Muscle of arm (tissue), 12 donors: Measurements from ENCODE around the gene EPHA5. TPM values are rescaled to one million over a fixed set of nuclear protein-coding genes. Genes with fewer than 3 reads are reported as not detected.

ENCODE experiments used
- DNase-seq: peaks from one replicate; pipeline ENCODE4 v3.0.0-alpha.2; 2013
- polyA plus RNA-seq, 12 donors: library from polyadenylated mRNA; unstranded; fragments of 120-200 nt; gene quantifications; one replicate each; pipeline ENCODE4 v1.2.1, GENCODE V29; 2013; ENCODE audit not compliant: insufficient read length in 12 of 12

EPHA5 gene
- polyA plus RNA-seq, 12 donors = 0.29 to 1.2 (median 0.54) TPM; not detected in 2

GRCh38 chr4:65635051-65635821 is 35.1 kb downstream of the EPHA5 start:
- DNase-seq = no peak

DNA sequence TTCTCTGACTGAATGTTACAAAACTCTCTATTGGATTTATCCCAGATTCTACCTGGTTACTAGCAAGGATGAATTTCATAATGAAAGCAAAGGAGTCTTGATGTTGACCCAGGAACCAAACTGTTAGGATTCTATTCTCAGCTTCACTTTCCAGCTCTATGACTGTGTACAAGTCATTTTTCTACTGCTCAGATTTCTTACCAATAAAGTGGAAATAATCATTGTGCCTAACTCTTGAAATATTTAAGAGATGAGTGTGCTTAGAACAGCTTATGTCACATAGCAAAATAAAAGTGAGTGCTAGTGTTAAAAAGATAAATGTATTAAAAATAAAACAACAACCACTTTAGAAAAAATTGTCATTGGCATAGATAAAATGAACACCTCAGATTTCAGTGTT is 45.6 kb downstream of the EPHA5 start:
- DNase-seq = no peak

GRCh38 chr4:65623506-65623905 is 46.8 kb downstream of the EPHA5 start:
- no peak for DNase-seq

DNA sequence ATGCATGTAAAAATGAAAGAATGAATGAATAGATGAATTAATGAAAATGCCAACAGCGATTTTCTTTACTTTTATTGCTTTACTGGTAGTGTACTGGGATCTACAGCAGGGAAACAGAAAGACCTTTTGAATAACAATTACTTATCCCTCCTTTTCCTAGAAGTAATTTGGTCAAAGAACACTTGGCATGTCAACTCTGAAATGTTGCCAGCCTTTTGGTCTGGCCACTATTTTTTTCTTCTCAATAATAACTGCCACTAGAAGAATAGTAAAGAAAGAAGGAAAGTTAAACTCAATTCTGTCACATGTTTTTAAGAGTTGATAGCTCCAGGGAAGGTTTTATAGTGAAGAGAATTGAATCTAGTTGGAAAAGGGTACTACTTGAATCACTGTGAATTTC is 52.9 kb downstream of the EPHA5 start:
- DNase-seq = no peak

- DNase-seq = no peak
These were observed 65.8 kb downstream of the EPHA5 start for GRCh38 chr4:65604515-65604914.

DNA sequence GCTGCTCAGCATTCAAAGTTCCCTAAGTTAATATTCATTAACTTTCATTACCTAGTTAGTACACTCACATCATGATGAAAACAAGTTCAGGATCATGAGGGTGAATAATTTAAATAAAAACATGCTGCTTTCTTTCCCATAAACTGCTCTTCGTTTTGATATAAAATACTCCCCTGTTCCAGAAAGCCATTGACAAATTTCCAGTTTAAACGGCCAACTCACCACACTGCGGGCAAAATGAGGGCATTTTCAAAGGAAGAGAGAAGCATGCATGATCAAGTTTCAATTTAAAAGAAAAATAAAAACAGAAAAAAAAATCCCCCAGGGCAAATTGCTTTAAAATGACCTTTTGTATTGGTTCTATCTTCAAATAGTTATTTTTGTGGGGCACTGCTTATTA is 69.6 kb downstream of the EPHA5 start:
- DNase-seq = no peak

DNA sequence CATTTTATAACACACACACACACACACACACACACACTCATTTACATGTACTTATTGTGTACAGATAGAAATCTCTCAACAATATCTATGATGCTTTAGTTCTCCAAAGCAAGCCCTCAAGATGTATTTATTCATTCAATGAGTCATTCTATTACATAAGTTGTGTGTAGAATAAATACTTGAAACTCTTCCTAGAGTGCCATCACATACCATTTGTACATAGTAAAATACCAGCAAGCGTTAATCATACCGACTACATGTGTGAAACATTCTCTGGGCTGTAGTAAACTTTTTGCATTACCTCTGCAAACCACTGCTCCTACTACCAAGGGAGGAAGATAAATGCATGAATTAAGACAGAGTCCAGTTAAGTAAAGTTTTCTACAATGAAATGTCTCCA is 70.9 kb downstream of the EPHA5 start:
- no peak for DNase-seq

- no peak for DNase-seq
These were observed 72.6 kb downstream of the EPHA5 start for GRCh38 chr4:65597697-65598096.

- DNase-seq = no peak
These were observed 78.2 kb downstream of the EPHA5 start for GRCh38 chr4:65592089-65592488.

DNA sequence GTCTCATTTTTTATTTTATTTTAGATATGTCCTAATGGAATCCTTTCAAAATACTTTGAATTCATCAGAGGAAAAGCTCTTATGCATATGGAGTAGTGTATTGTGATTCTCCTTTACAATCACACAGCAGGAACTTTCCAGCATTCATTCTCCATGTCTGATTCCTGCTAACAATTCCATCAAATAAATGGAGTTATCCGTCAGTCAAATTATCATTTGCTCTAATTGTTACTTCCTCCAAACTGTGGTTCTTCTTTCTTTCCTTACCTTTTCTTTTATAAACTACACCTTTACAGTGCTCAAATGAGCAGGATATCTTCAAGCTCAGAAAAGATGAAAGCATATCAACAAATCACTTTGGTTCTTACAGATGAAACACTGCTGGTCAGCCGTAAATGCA is 80.4 kb downstream of the EPHA5 start:
- no peak for DNase-seq

GRCh38 chr4:65589331-65589730 is 81.0 kb downstream of the EPHA5 start:
- no peak for DNase-seq

DNA sequence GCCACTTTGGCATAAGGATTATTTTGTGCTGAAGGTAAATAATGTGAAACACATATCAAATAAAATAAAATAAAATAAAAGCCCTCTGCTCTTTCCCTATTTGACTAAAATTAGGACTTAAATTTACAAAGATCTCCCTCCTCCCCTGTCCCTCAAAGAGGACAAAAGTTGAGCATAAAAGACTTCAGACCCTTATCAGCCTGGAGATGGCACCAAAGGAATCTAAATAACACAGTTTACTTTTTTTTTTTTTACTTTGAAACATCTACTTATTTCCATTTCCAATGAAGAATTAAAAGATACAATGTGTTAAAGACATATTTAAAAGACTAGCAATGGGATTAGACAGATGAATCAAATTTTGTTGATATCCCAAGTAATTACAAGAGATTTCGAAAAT is 89.7 kb downstream of the EPHA5 start:
- DNase-seq = no peak

GRCh38 chr4:65566473-65566872 is 103.8 kb downstream of the EPHA5 start:
- DNase-seq = no peak

- DNase-seq = no peak
These were observed 109.1 kb downstream of the EPHA5 start for GRCh38 chr4:65561164-65561563.

- DNase-seq = no peak
These were observed 111.0 kb downstream of the EPHA5 start for GRCh38 chr4:65559270-65559669.

- no peak for DNase-seq
These were observed 118.2 kb downstream of the EPHA5 start for GRCh38 chr4:65552057-65552456.

- no peak for DNase-seq
These were observed 119.8 kb downstream of the EPHA5 start for GRCh38 chr4:65550500-65550899.

- DNase-seq = no peak
These were observed 123.3 kb downstream of the EPHA5 start for GRCh38 chr4:65546882-65547416.

DNA sequence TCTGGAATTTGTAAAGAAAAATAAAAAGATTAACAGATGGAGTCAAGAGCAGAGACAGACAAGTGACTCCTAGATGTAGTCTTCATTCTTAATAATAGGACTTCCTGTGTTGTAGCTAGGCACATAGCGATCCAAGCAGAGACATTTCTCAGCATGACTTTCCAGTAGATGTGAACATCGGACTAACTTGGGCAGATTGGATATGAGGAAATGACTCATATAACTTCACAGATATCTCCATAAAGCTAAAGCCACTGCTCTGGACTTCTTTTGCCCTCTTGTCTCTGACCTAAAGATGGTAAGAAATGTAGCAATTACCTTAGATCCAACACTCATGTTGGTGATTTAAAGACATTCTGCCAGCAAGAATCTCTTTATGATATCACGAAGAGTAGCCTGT is 131.7 kb downstream of the EPHA5 start:
- no peak for DNase-seq

- DNase-seq = no peak
These were observed 135.2 kb downstream of the EPHA5 start for GRCh38 chr4:65535113-65535512.

DNA sequence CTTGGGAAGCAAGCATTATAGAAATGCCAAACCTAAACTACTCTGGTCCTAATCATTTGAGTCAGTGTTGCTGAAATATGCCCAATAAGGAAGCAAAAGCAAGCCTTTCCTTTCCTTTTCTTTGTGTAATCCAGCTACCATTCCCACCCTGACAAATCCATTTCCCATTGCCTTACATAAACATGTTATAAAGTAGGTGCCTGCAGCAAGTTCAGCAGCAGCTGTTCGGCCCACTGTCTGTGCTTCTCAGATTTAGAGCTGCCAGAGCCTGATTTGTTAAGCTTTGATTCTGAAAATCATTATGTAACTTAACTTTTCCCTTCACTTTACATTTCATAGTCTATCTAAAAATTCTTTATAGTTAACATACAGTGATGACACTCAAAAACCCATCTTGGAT is 148.6 kb downstream of the EPHA5 start:
- DNase-seq = peak; percentile 2

- DNase-seq = no peak
These were observed 154.6 kb downstream of the EPHA5 start for GRCh38 chr4:65515646-65516045.

DNA sequence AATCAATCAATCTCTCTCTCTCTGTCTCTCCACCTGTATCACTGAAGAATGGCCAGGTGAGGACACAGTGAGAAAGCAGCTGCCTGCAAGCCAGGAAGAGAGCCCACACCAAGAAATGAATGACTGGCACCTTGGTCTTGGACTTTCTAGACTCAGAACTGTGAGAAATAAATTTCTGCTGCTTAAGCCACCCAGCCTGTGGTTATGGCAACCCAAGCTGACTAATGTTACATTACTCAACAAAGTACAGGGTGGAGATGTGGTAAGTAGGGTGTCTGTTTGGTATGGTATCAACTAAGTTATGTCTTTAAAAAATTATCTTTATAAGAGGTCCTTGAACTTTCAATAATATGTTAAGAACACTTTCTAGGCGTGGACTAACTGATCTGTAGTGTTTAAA is 159.3 kb downstream of the EPHA5 start:
- DNase-seq = no peak

GRCh38 chr4:65508168-65508567 is 162.1 kb downstream of the EPHA5 start:
- DNase-seq = no peak
